Keratinocyte (primary cell): ENCODE results near the gene ARHGAP22.

Source experiments
- CTCF ChIP-seq, 3 experiments: IDR thresholded peaks in 1 of 3; conservative IDR thresholded peaks in 1 of 3; optimal IDR thresholded peaks in 1 of 3; 2 replicates in 2 of 3; 3 replicates in 1 of 3; pipeline versions ENCODE3 to v1.5.1; 2011; ENCODE audit warnings: low read length in 3 of 3, mild to moderate bottlenecking in 3 of 3, moderate library complexity in 2 of 3, control low read depth in 1 of 3, inconsistent platforms in 1 of 3; ENCODE audit not compliant: insufficient read depth in 2 of 3; ENCODE audit errors: extremely low read depth in 1 of 3
- EZH2 ChIP-seq: IDR thresholded peaks from one replicate; pipeline ENCODE4 v1.6.1; 2012; ENCODE audit warnings: inconsistent platforms, mild to moderate bottlenecking, low read length, moderate library complexity

GRCh38 chr10:48556713-48557112 lies 48.2 kb downstream of the ARHGAP22 start:
- TF ChIP-seq CTCF (optimal IDR thresholded peaks at IDR 0.05 in 1 of 3, IDR thresholded peaks at IDR 0.05 in 1 of 3, conservative IDR thresholded peaks at IDR 0.05 in 1 of 3; ENCODE audit: extremely low read depth in 1 of 3, insufficient read depth in 2 of 3, low read length in 3 of 3) = no peak
- no peak for TF ChIP-seq EZH2
